HG03025 (cell line): Measurements from ENCODE around the gene CADPS.

Source experiments
- ATAC-seq: cut with Tn5 transposase; IDR thresholded peaks from one replicate; pipeline ENCODE4 v1.9.1; 2021; ENCODE audit warnings: mild to moderate bottlenecking, moderate library complexity; ENCODE audit not compliant: unreplicated experiment, low FRiP score

The CADPS gene

DNA sequence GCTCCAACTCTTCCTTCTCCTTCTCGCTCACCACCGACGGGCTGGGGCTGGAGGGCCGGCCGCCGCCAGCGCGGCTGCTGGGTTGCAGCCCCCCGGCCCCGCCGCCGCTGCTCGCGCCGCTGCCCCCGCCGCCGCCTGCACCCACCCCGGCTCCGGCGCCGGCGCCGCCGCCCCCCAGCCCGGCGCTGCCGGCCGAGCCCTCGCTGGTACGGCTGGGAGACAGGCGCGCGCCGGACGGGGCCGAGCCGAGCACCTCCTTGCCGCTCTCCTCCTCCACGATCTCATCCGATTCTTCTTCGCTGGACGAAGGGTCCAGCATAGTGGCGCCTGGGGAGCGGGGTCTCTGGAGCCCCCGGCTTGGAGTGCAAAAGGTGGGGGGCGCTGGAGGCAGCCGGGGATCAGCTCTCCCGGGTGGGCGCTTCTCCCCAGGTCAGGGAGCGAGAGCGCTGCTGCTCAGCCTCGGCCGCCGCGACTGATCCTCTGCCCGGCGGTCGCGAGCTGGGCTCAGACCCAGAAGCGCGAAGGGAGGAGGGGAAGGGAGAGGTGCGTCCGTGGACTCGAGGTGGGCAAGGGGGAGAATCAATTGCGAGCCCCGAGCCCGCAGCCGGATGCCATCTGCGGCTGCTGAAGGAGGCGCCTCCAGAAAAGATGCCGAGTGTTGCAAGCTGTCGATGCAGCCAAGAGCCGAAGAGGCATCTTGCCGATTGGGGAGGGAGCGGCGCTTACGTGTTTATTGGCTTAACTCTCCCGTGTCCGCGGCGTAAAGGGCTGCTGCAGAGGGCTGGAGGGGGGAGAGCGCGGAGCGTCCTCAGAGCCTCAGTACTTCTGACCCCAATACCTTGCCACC lies at the start of gene CADPS:
TSS of gene CADPS (minus strand) at position 706 of the 847 bp plus-strand sequence. CDS start at position 319, 387 bp downstream.
- no peak for ATAC-seq

DNA sequence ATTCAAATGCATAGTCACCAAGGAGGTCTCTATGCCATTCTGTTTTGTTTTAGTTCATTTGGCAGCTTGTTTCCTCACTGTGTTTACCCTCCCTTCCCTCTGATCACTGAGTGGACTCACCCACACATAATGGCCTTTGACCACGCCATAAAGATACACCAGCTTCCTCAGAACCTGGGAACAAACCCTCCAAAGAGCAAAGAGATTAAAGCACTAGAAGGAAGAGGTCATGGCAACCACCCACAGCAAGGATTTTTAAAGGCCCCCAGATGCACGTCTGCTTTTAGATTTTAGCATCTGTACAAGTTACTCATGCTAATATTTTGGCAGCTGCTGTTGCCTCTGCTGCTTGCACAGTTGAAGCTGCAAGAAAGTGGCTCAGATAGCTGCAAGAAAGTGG lies 47.9 kb upstream of the CADPS start:
- no peak for ATAC-seq

DNA sequence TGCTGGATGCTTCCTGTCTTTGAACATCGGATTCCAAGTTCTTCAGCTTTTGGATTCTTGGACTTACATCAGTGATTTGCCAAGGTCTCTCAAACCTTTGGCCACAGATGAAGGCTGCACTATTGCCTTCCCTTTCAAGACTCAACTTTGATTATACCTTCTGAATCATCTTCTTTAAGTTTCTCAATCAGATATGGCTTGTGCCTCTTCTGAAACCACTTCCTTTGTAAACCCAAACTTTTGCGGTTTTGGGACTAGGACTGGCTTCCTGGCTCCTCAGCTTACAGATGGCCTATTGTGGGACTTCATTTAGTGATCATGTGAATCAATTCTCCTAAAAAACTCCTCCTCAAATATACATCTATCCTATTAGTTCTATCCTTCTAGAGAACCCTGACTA lies 47.1 kb upstream of the CADPS start:
- ATAC-seq: no peak

DNA sequence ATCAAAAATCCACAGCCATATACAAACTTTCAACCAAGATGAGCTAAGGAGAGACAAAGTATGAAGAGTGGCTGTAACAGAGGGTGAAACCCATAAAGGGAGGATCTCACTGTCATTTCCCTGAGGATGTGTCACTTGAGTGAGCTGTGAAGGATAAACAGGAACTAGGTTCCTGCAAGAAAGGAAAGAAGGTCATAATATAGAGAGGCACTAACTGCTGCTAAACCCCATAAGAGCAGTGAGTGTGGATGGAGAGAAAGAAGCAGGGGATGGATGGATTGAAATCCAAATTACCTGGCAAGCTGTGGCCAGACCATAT lies 45.2 kb upstream of the CADPS start:
- no peak for ATAC-seq

GRCh38 chr3:62919784-62920465 lies 44.7 kb upstream of the CADPS start:
- no peak for ATAC-seq

GRCh38 chr3:62918777-62919176 lies 43.6 kb upstream of the CADPS start:
- ATAC-seq: no peak

DNA sequence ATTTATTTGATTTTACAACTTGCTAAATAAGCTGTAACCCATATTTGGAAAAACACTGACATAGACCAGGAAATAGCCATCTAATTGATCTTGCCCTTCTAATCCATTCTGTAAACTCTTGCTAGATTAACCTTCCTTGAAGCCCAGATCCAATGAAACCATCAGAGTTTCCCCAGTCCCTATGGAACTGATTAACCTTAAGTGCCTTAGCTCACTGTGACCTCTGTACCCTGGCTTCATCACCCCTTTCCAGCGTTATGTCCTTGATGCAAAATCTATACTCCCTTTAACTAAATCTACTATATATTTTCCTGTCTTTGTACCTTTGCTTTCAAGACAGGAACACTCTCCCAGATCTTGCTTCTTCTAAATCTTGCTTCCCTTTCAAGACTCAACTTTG lies 42.9 kb upstream of the CADPS start:
- no peak for ATAC-seq

- ATAC-seq: no peak
Measured at GRCh38 chr3:62911526-62911925, 36.3 kb upstream of the CADPS start.

DNA sequence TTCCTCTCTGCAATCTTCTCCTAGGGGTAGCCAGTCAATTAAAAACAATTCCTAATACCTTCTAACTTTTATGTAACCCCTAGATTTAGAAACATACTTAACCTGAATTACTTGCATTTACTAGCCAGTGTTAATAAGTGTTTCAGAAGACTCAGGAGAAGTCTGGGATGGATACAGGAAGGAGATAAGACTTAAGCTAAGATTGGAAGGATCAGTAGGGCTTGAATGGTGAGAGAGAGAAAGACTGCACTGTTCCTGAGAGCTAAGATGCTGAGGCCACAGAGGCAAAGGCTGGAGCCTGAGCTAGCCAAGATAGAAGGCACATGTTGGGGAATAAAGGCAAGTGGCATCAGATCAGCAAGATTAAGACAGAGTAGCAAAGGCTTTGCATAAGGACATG lies 30.1 kb upstream of the CADPS start:
- ATAC-seq: no peak

- ATAC-seq: no peak
Measured at GRCh38 chr3:62898530-62899496, 23.6 kb upstream of the CADPS start.

DNA sequence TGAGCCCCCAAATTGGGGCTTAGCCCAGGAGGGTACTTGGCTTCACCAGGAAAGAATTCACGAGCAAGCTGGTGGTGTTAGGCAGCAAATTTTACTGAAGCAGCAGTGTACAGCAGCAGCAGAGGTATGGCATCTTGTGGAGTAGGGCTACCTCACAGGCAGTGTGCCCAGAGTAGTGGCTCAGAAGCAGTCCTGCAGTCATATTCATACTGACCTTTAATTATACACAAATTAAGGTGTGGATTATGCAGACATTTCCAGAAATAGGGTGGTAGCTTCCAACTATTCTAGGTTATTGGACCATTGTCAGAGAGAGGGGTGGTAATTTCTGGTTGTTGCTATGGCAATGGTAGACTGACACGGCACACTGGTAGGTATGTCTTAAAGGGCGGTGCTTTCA lies 20.7 kb upstream of the CADPS start:
- ATAC-seq: no peak

DNA sequence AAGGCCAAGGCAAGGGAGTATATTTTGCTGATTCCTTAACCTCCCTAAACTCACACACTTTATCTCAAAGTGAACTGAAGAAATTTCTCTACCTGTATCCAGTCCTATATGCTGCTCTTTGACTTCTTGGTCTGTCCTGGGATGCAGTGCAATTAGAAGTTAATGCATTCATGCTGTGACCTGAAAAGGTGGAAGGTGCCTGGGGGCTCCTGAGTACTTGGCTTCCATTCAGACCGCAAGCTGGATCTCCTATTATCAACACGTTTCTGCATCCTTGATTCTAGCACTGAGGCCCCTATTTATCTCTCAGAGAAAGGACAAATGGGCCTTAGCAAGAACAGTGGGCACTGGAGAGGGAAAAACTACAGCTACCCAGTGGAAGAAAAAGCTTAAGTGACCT lies 17.7 kb upstream of the CADPS start:
- ATAC-seq: no peak

- ATAC-seq: no peak
Measured at GRCh38 chr3:62892045-62892444, 16.8 kb upstream of the CADPS start.

DNA sequence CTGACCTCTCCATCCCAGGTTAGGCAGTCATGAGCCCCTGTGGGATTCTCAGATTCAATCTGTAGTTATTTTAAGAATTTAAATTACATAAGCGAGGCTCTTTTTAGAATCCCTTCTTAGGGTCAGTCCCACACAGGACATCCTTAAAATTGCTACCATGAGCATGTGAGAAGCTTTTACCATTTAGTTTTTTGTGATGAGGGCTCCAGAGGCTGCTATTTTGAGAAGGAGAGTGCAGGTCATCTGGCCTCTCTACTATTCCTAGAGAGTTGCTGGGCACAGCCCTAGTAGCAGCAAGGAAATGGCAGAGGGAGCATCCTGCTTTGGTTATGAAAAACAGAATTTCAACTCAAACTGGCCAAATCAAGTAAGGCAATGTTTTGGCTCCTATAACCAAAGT lies 13.6 kb upstream of the CADPS start:
- ATAC-seq: no peak

DNA sequence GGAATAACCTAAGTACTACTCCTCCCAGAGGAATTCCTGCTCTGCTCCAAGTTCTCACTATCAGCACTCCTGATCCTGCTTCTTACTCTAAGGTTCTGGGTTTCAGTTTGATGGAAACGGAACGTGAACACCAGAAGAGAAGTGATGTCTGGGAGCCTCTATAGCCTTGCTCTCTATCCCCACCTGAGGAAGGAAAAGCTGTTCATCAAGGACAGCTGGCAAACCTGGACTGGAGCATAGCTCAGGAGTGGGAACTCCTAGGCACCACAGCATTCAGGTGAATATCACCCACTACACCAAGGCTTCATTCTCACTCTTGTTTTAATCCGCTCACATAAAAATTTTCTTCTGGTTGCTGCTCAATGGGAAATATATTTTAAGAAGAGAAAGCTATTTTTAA lies 13.0 kb upstream of the CADPS start:
- ATAC-seq: no peak

GRCh38 chr3:62885136-62885535 lies 9.9 kb upstream of the CADPS start:
- no peak for ATAC-seq

- ATAC-seq: no peak
Measured at GRCh38 chr3:62884096-62884870, 9.1 kb upstream of the CADPS start.

GRCh38 chr3:62882676-62883200 lies 7.5 kb upstream of the CADPS start:
- ATAC-seq: no peak

GRCh38 chr3:62876064-62876463 lies 848 bp upstream of the CADPS start:
- ATAC-seq: no peak

- ATAC-seq: no peak
Measured at GRCh38 chr3:62875558-62876002, 364 bp upstream of the CADPS start.
